H9 (cell line): ENCODE measurements around the gene DBH. TPM values are rescaled to one million over a fixed set of nuclear protein-coding genes. Genes with fewer than 3 reads are reported as not detected.

Experiments used
- DNase-seq: peaks from one replicate; pipeline ENCODE4 v3.0.0-alpha.2; 2017
- H2AFZ ChIP-seq: one replicate; pipeline ENCODE4 v1.6.1; 2013; ENCODE audit warnings: mild to moderate bottlenecking, low read length, control low read depth, moderate library complexity
- H2AK5ac ChIP-seq: 2 replicates; pipeline ENCODE4 v1.6.1; 2013; ENCODE audit warnings: low read length, control low read depth, mixed read lengths; ENCODE audit not compliant: insufficient read length
- H2BK120ac ChIP-seq: one replicate; pipeline ENCODE4 v1.6.1; 2013; ENCODE audit warnings: low read depth, mild to moderate bottlenecking, low read length, control low read depth, inconsistent platforms; ENCODE audit not compliant: poor library complexity, severe bottlenecking
- H2BK12ac ChIP-seq: 2 replicates; pipeline ENCODE4 v1.6.1; 2013; ENCODE audit warnings: low read length, control low read depth, mixed read lengths, low read depth; ENCODE audit not compliant: insufficient read length
- H2BK15ac ChIP-seq: 2 replicates; pipeline ENCODE4 v1.6.1; 2013; ENCODE audit warnings: low read depth, low read length, control low read depth
- H2BK20ac ChIP-seq: one replicate; pipeline ENCODE4 v1.6.1; 2013; ENCODE audit warnings: low read depth, mild to moderate bottlenecking, low read length, control low read depth, inconsistent platforms; ENCODE audit not compliant: poor library complexity, severe bottlenecking
- H2BK5ac ChIP-seq: 2 replicates; pipeline ENCODE4 v1.6.1; 2013; ENCODE audit warnings: low read length, control low read depth, mixed read lengths; ENCODE audit not compliant: insufficient read length
- H3K14ac ChIP-seq: 2 replicates; pipeline ENCODE4 v1.6.1; 2013; ENCODE audit warnings: low read length, control low read depth; ENCODE audit not compliant: insufficient read depth
- H3K18ac ChIP-seq: 2 replicates; pipeline ENCODE4 v1.6.1; 2013; ENCODE audit warnings: low read depth, mild to moderate bottlenecking, mixed read lengths, low read length, control low read depth; ENCODE audit not compliant: insufficient read length
- H3K23ac ChIP-seq: 2 replicates; pipeline ENCODE4 v1.6.1; 2013; ENCODE audit warnings: low read length, control low read depth, mixed read lengths, low read depth; ENCODE audit not compliant: insufficient read length
- H3K23me2 ChIP-seq: 2 replicates; pipeline ENCODE4 v1.6.1; 2013; ENCODE audit warnings: low read depth, mild to moderate bottlenecking, mixed read lengths, low read length, control low read depth; ENCODE audit not compliant: insufficient read length, poor library complexity, severe bottlenecking
- H3K27ac ChIP-seq: 2 replicates; pipeline ENCODE4 v1.5.1; 2013; ENCODE audit warnings: low read length, control low read depth, mixed read lengths, low read depth; ENCODE audit not compliant: insufficient read length
- H3K27me3 ChIP-seq: 2 replicates; pipeline ENCODE4 v1.6.1; 2013; ENCODE audit warnings: low read length, control low read depth, inconsistent platforms; ENCODE audit not compliant: insufficient read depth
- H3K4ac ChIP-seq: 2 replicates; pipeline ENCODE4 v1.6.1; 2013; ENCODE audit warnings: low read depth, mild to moderate bottlenecking, control low read depth, inconsistent platforms, low read length, moderate library complexity
- H3K4me1 ChIP-seq: 2 replicates; pipeline ENCODE4 v1.6.1; 2013; ENCODE audit warnings: low read length, control low read depth, inconsistent platforms; ENCODE audit not compliant: insufficient read depth
- H3K4me2 ChIP-seq: 2 replicates; pipeline ENCODE4 v1.6.1; 2013; ENCODE audit warnings: low read length, control low read depth, mixed read lengths; ENCODE audit not compliant: insufficient read length, insufficient read depth
- H3K56ac ChIP-seq: 2 replicates; pipeline ENCODE4 v1.6.1; 2013; ENCODE audit warnings: low read depth, mild to moderate bottlenecking, mixed read lengths, low read length, control low read depth; ENCODE audit not compliant: insufficient read length
- H3K79me1 ChIP-seq: 2 replicates; pipeline ENCODE4 v1.6.1; 2013; ENCODE audit warnings: low read depth, mild to moderate bottlenecking, moderate library complexity, low read length, control low read depth, inconsistent platforms; ENCODE audit not compliant: insufficient read depth, poor library complexity, severe bottlenecking
- H3K79me2 ChIP-seq: 2 replicates; pipeline ENCODE4 v1.6.1; 2013; ENCODE audit warnings: low read length, control low read depth, inconsistent platforms; ENCODE audit not compliant: insufficient read depth
- H3K9ac ChIP-seq: 2 replicates; pipeline ENCODE4 v1.6.1; 2013; ENCODE audit warnings: low read length, control low read depth, mixed read lengths; ENCODE audit not compliant: insufficient read length; ENCODE audit errors: extremely low read depth
- H3K9me3 ChIP-seq: one replicate; pipeline ENCODE4 v1.6.1; 2013; ENCODE audit warnings: low read depth, low read length, inconsistent platforms; ENCODE audit not compliant: control insufficient read depth
- H3T11ph ChIP-seq: one replicate; pipeline ENCODE4 v1.6.1; 2013; ENCODE audit warnings: mild to moderate bottlenecking, low read length, control low read depth, inconsistent platforms
- H4K20me1 ChIP-seq: one replicate; pipeline ENCODE4 v1.6.1; 2013; ENCODE audit not compliant: control insufficient read depth, insufficient read length, insufficient read depth
- H4K5ac ChIP-seq: 2 replicates; pipeline ENCODE4 v1.6.1; 2013; ENCODE audit warnings: low read depth, mild to moderate bottlenecking, mixed read lengths, low read length, control low read depth; ENCODE audit not compliant: insufficient read length
- H4K8ac ChIP-seq: replicated peaks from 2 replicates; pipeline ENCODE4 v1.6.1; 2013; ENCODE audit warnings: low read length, control low read depth, mixed read lengths, low read depth; ENCODE audit not compliant: insufficient read length
- H4K91ac ChIP-seq: 2 replicates; pipeline ENCODE4 v1.6.1; 2013; ENCODE audit warnings: low read depth, mild to moderate bottlenecking, moderate library complexity, mixed read lengths, low read length, control low read depth; ENCODE audit not compliant: insufficient read length
- H3K27ac Mint-ChIP-seq, 3 experiments: 2 replicates in 2 of 3; 3 replicates in 1 of 3; pipeline ENCODE4 v1.8.0; 2020 to 2021; ENCODE audit warnings: mixed read lengths in 3 of 3, mild to moderate bottlenecking in 1 of 3, moderate library complexity in 1 of 3
- H3K27me3 Mint-ChIP-seq: 2 replicates; pipeline ENCODE4 v1.8.0; 2021; ENCODE audit warnings: low read depth, mild to moderate bottlenecking, moderate library complexity, mixed read lengths
- H3K36me3 Mint-ChIP-seq, 3 experiments: 2 replicates in 2 of 3; 3 replicates in 1 of 3; pipeline ENCODE4 v1.8.0; 2020 to 2021; ENCODE audit warnings: low read depth in 3 of 3, mixed read lengths in 3 of 3; ENCODE audit not compliant: insufficient read depth in 1 of 3
- H3K4me1 Mint-ChIP-seq, 2 experiments: 2 replicates each; pipeline ENCODE4 v1.8.0; 2020; ENCODE audit warnings: mixed read lengths in 2 of 2
- H3K4me3 Mint-ChIP-seq, 2 experiments: 2 replicates in 1 of 2; 3 replicates in 1 of 2; pipeline ENCODE4 v1.8.0; 2020 to 2021; ENCODE audit warnings: mild to moderate bottlenecking in 2 of 2, mixed read lengths in 2 of 2, moderate library complexity in 1 of 2
- H3K9me3 Mint-ChIP-seq, 2 experiments: 2 replicates in 1 of 2; 3 replicates in 1 of 2; pipeline ENCODE4 v1.8.0; 2020; ENCODE audit warnings: mild to moderate bottlenecking in 2 of 2, mixed read lengths in 2 of 2, moderate library complexity in 1 of 2
- CTCF ChIP-seq: fragments of 200-600 bp; sonication (generic); conservative IDR thresholded peaks from 3 replicates; pipeline ENCODE4 v1.8.0; 2021; ENCODE audit warnings: antibody characterized with exemption, mild to moderate bottlenecking
- WGBS: extraction: QIAGEN DNeasy Blood & Tissue Kit; methylation state at CpG from one replicate; pipeline ENCODE4 v1.1.7; 2013; ENCODE audit warnings: missing lambda C conversion rate, low lambda C conversion rate, mixed read lengths; ENCODE audit not compliant: insufficient read length; ENCODE audit errors: extremely low coverage; 5-methylcytosine and 5-hydroxymethylcytosine counted together
- total RNA-seq: library from RNA; stranded (reverse); gene quantifications from 2 replicates; pipeline ENCODE4 v1.2.1, GENCODE V29; 2021

The DBH gene
- total RNA-seq, 1 experiment from 2014 or later, result not detected

- no peak for TF ChIP-seq CTCF
- H3K27ac ChIP-seq, result no peak overlapping the region
- H2BK5ac ChIP-seq, result no peak overlapping the region
- H3K18ac ChIP-seq, result no peak overlapping the region
- no peak overlapping the region for H3T11ph ChIP-seq
- H4K5ac ChIP-seq, result no peak overlapping the region
- H3K9me3 ChIP-seq, result peaks cover 3% of the 10 kb centered on the region
- no peak overlapping the region for H3K9ac ChIP-seq
- no peak overlapping the region for H2AFZ ChIP-seq
- Mint-ChIP-seq H3K9me3 (peaks cover 14 to 16% of the 10 kb centered on the region in 2 experiments), H3K4me1 (peaks cover 5 to 25% of the 10 kb centered on the region in 2 experiments; a peak in 3 of 4 replicates), H3K27ac (no peak overlapping the region), H3K4me3 (no peak overlapping the region), H3K27me3 (peaks cover 17% of the 10 kb centered on the region), H3K36me3 (peaks cover 3 to 10% (median 10%) of the 10 kb centered on the region in 3 experiments; a peak in 6 of 7 replicates)
- no peaks in the 10 kb centered on the region for H3K79me1 ChIP-seq
- H3K4ac ChIP-seq, result no peak overlapping the region
- H4K20me1 ChIP-seq, result no peaks in the 10 kb centered on the region
- no peak overlapping the region for H2BK20ac ChIP-seq
- no peak overlapping the region for H2AK5ac ChIP-seq
- no peak overlapping the region for H4K8ac ChIP-seq
- no peak for DNase-seq
- no peak overlapping the region for H2BK15ac ChIP-seq
- H3K79me2 ChIP-seq, result no peaks in the 10 kb centered on the region
- no peaks in the 10 kb centered on the region for H3K4me1 ChIP-seq
- H3K27me3 ChIP-seq, result no peaks in the 10 kb centered on the region
- H4K91ac ChIP-seq, result no peak overlapping the region
- no peak overlapping the region for H3K23ac ChIP-seq
- H3K14ac ChIP-seq, result no peak overlapping the region; the same call in 1 of the 2 replicates
- H3K56ac ChIP-seq, result no peak overlapping the region
- no peak overlapping the region for H2BK120ac ChIP-seq
- no peak overlapping the region for H2BK12ac ChIP-seq
- H3K4me2 ChIP-seq, result no peak overlapping the region
- no peaks in the 10 kb centered on the region for H3K23me2 ChIP-seq
- no CpG with 5 or more reads among the region's 10 CpGs for WGBS
Observed at GRCh38 chr9:133601746-133602145, 34.4 kb upstream of the DBH start.
